NK-92 treated with Interleukin-12 subunit alpha and Interleukin-12 subunit beta, amount 100 ng/mL, for 24 hours (cell line): ENCODE results near the gene VAMP1.
"Not testable (repeated sequence)": the region's sequence is repeated elsewhere in the genome, so short reads cannot be mapped to it uniquely, and the experiment has no call there.

Experiments used
- DNase-seq: peaks from one replicate; lab custom pipeline; 2025; lab: John Stamatoyannopoulos, UW

Gene VAMP1

GRCh38 chr12:6451348-6452244, 18.9 kb downstream of the VAMP1 start, which contains the start of gene TAPBPL:
Gene TAPBPL, plus strand, starts transcription at chr12:6452042. Its CDS starts 207 bp downstream, at chr12:6452249.
- peak; percentile 41 for DNase-seq

- DNase-seq: no peak
Observed at GRCh38 chr12:6450869-6451347, 19.6 kb downstream of the VAMP1 start.

GRCh38 chr12:6450091-6450868, 20.2 kb downstream of the VAMP1 start:
- no peak for DNase-seq

GRCh38 chr12:6444704-6445688, 25.5 kb downstream of the VAMP1 start, which contains the start of gene CD27:
Gene CD27, plus strand, starts transcription at chr12:6444955. Its CDS starts 141 bp downstream, at chr12:6445096.
- no peak for DNase-seq

- DNase-seq: no peak
Observed at GRCh38 chr12:6444031-6444430, 26.4 kb downstream of the VAMP1 start.

GRCh38 chr12:6443361-6443983, 27.0 kb downstream of the VAMP1 start:
- DNase-seq: no peak

GRCh38 chr12:6442836-6443235, 27.6 kb downstream of the VAMP1 start:
- no peak for DNase-seq

GRCh38 chr12:6440391-6440790, 30.1 kb downstream of the VAMP1 start:
- DNase-seq: no peak

GRCh38 chr12:6438345-6438744, 32.1 kb downstream of the VAMP1 start:
- DNase-seq: no peak

- no peak for DNase-seq
Observed at GRCh38 chr12:6437586-6437985, 32.9 kb downstream of the VAMP1 start.

- no peak for DNase-seq
Observed at GRCh38 chr12:6435961-6436715, 34.3 kb downstream of the VAMP1 start.

GRCh38 chr12:6434205-6435140, 36.0 kb downstream of the VAMP1 start:
- DNase-seq: no peak

- no peak for DNase-seq
Observed at GRCh38 chr12:6432991-6433390, 37.5 kb downstream of the VAMP1 start.

GRCh38 chr12:6430124-6430989, 40.1 kb downstream of the VAMP1 start:
- no peak for DNase-seq

GRCh38 chr12:6428326-6428725, 42.2 kb downstream of the VAMP1 start:
- DNase-seq: no peak

- DNase-seq: not testable (repeated sequence)
Observed at GRCh38 chr12:6427796-6428195, 42.7 kb downstream of the VAMP1 start.

- no peak for DNase-seq
Observed at GRCh38 chr12:6426882-6427671, 43.4 kb downstream of the VAMP1 start.
